Activated T-cell treated with anti-CD3 and anti-CD28 coated beads for 24 hours (primary cell): Measurements from ENCODE around the gene USE1.

Source experiments
- DNase-seq: peaks from one replicate; pipeline ENCODE4 v3.0.0-alpha.2; 2020; ENCODE audit warnings: low read depth

USE1 gene

DNA sequence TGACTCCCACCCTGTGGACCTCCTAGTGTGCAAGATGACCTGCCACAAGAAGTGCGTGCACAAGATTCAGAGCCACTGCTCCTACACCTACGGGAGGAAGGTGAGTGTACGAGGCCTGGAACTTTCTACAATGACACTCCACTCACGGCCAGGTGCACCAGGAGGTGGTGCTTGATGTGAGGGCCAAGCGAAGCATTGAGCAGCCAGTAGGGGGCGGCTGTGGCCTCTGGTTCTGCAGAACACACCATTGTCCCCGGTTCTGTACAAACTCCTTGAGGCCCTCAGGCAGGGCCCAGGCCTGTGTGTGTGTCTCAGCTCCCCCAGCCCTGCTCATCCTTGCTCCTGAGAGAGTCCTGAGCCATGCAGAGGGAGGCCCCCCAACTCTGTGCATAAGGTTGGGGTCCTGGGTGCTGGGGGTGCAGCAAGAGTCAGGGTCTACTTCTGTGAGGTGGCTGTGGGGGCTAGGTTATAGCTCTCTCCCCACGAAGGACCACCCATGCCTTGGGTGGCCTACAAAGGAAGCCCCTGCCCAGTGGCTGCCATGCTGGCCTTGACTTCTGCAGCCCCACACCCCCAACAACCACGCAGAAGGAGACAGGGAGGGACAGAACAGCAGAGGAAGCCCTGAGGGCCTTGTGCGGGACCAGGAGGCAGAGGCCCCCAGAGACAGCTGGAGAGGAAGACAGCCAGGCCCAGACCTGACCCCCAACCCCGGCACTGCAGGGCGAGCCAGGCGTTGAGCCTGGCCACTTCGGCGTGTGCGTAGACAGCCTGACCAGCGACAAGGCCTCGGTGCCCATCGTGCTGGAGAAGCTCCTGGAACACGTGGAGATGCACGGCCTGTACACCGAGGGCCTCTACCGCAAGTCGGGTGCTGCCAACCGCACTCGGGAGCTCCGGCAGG, 9.7 kb upstream of the USE1 start:
- peak; percentile 39 for DNase-seq

DNA sequence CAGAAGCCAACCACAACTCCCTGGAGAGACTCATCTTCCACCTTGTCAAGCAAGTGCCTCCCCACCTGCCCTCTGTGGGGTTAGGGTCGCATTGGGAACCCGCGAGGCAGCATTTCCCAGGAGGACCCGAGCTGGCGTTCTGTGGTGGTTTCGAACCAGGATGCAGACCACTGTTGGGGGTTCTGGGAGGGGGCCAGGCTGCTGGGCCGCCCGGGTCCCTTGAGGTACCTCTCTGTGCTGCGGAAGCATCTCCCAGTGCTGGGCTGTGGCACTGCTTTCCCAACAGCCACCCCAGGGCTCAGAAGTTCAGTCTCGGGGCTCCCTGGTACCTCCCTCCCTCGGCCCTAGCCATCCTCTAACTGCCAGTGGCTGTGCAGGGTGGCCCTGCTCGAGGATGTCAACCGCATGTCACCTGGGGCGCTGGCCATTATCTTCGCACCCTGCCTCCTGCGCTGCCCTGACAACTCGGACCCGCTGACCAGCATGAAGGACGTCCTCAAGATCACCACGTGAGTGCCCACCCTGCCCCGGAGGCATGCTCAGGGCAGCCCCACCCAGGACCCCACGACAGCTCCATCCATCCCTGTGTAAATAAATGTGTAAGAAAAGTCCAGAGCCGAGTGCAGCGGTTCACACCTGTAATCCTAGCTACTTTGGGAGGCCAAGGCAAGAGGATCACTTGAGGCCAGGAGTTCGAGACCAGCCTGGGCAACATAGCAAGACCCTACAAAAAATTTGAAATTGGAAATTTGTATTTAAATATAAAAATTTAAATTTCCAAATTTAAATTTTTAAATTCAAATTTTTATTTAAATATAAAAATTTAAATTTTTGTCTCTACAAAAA, 8.2 kb upstream of the USE1 start:
- no peak for DNase-seq

DNA sequence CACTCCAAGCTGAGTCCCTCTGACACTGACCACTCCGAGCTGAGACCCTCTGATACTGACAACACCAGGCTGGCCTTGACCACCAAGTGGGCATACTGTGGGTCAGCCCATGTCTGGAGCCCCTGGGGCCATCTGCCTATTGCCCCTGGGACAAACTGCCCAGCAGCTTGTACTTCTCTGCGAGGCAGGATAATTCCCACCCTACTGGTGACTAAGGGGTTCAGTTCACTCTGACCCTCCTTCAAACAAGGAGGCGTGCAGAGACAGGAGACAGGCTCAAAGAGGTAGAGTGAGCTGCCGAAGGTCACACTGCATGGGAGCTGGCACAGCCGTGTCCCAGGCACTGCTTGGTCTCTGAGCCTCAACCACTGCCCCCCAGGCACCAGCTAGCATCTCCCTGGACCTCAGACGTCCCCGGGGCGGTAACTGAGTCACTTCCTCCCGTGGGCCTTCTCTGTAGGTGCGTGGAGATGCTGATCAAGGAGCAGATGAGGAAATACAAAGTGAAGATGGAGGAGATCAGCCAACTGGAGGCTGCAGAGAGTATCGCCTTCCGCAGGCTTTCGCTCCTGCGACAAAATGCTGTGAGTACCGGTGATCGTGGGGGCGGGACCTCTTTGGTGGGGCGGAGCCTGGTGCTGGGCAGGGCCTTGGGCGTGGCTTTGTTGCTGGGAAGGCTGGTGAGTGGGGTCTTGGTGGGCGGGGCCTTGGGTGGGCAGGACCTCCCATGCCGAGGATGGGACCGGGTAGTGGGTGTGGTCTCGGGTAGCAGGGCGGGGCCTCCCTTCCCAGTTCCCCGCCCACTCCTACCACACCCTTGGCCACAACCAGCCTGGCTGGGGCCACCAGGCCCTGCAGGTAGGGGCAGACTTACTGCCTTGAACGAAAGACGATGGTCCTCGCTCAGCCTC, 5.8 kb upstream of the USE1 start:
- DNase-seq = peak; percentile 41

DNA sequence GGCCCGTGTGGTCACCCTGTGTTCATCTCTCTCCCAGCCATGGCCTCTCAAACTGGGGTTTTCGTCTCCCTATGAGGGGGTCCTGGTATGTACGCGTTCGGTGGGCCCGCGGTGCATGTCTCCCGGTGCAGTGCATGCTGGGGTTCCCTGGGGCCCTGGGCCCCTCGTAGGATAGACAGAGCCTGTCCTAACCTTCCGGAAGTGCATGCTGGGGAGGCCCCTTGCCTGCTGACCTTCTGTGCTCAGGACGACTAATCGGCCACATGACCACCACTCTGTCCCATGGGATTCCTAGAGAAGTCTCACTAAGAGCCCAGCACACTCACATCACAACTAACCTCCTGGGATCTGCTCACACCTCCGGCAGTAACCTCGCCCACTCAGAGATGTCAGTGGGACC, 4.9 kb upstream of the USE1 start:
- DNase-seq = no peak

DNA sequence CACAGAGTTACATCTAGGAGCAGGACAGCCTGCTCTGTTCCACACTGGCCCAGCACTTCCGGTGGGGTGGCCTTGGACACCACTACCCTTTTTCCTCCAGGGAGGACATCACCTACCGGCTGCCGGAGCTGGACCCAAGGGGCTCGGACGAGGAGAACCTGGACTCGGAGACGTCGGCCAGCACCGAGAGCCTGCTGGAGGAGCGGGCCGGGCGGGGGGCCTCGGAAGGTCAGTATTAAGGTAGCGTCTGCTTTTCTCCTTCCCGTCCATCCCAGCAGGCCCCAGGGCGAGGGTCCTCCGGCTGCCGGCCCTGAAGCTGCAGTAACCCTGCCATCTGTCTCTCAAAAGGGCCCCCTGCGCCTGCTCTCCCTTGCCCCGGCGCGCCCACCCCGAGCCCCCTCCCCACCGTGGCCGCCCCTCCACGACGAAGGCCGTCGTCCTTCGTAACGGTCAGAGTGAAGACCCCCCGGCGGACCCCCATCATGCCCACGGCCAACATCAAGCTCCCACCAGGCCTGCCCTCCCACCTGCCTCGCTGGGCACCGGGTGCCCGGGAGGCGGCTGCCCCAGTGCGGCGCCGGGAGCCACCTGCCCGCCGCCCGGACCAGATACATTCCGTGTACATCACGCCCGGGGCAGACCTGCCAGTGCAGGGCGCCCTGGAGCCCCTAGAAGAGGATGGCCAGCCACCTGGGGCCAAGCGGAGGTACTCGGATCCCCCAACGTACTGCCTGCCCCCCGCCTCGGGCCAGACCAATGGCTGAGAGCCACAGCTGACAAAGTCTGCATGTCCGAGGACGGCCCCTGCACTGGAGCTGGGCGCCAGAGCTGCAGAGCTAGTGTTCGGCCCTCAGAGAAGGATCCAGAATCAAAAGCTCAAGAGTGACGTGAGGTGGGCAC, 3.4 kb upstream of the USE1 start:
- DNase-seq = no peak

DNA sequence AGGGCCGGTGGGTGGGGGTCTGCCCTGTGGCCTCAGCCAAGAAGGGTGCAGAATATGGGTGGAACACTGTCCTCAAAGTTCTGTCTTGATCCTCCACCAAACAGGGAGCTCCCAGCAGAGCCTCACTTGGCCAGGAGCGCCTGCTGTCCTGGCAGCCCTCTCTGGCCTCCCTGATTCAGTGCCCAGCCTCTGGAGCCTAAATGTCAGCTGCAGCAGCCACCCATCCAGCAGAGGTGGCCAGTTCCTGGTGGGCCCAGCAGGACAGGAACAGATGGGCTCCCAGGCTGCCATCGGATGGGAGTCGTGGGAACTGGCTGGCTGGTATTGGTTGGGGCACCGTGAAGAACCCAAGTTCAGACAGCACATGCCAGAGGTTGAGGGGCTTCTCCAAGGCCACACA, 1.8 kb upstream of the USE1 start:
- DNase-seq = no peak

DNA sequence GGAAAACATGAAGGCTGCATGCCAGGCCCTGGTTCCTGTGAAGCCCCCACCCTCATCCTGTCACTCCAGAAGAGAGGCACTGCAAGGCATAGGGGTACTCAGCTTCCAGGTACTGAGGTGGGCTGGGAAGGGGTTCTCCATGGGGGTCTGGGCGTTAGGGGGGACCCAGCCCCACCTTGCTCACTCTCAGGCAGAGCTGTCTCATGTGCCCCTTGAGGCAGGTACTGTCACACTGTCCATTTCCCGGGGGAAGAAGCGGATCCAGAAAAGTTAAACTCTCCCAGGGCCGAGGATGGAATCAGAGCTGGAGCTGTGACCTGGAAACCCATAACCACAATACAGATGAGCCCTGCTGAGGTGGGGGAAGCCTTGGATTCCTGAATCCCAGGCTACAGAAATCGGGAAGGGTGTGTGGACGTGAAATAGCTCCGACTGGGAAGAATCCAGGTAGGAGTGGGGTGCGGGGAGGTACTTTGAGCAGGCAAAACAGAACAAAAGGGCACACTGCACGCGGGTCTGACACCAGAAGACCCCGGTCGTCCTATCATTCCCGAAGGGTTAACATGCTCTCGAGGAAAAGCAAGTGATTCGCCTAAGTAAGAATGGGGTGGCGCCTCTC, 540 bp upstream of the USE1 start:
- DNase-seq = no peak

DNA sequence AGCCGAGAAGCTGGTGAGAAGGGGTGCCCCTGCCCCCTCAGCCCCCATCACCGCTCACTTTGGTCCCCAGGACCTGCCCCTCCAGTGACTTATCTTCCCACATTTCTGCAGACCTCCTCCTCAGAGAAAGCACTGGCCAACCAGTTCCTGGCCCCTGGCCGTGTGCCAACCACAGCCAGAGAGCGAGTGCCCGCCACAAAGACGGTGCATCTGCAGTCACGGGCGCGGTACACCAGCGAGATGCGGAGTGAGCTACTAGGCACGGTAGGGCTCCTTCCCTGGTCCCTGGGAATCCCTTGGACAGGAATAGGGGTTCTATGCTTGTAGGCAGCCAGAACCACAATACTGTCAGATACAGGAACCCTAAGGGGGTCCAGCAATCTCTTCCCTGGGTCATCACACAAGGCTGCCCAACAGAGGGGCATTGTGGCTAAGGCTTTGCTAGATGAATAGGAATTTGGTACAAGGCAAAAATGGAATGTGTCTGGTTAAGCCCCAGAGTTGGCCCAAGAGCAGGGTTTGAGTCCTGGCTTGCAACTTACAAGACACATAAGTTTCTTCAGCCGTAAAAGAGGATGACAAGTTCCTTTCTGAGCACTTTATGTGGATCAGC, 1.0 kb downstream of the USE1 start:
- no peak for DNase-seq

DNA sequence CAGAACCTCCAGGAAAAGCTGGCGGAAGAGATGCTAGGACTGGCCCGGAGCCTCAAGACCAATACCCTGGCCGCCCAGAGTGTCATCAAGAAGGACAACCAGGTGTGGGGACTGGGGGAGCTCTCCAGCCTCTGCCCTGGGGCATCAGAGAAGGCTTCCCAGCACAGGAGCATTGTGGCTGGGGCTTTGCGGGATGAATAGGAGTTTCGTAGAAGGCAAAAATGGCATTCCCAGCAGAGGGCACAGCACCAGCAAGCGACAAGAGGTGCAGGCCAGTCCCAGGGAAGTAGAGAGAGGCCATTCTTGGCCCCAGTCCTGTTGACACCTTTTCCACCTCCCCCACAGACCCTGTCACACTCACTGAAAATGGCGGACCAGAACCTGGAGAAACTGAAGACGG, 4.1 kb downstream of the USE1 start:
- no peak for DNase-seq

DNA sequence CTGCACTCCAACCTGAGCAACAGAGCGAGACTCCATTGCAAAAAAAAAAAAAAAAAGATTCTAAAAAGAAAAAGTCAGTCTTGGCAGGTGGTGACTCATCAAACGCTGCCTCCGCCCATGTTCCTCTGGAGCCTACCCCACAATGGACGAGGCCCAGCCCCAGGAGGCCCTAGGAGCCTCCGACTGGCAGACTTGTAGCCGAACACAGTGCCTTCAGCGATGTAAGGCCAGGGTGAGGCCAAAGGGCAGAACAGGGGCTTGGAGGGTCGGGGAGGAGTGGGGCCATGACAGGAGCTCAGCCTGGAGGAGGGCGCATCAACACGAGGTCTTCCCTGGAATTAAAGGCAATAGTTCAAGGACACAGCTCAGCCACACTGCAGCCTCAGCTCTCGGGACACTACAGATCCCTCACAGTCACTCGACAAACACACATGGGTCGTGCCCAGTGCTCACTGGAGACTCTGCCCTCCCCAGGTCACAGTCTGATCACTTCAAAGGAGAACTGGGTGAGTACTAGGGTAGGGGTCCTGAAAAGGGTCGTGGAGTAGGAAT, 5.1 kb downstream of the USE1 start:
- no peak for DNase-seq

DNA sequence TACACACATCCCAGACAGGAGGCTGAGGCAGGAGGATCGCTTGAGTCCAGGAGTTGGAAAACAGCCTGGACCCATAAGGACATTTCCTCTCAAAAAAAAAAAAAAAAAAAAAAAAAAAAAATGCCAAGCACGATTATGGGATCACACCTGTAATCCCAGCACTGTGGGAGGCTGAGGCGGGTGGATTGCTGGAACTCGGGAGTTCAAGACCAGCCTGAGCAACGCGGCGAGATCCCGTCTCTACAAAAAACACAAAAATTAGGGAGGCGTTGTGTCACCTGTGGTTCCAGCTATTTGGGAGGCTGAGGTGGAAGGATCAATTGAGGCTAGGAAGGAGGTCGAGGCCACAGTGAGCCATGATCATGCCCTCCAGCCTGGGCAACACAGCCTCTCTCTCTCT, 9.9 kb downstream of the USE1 start:
- DNase-seq = no peak

DNA sequence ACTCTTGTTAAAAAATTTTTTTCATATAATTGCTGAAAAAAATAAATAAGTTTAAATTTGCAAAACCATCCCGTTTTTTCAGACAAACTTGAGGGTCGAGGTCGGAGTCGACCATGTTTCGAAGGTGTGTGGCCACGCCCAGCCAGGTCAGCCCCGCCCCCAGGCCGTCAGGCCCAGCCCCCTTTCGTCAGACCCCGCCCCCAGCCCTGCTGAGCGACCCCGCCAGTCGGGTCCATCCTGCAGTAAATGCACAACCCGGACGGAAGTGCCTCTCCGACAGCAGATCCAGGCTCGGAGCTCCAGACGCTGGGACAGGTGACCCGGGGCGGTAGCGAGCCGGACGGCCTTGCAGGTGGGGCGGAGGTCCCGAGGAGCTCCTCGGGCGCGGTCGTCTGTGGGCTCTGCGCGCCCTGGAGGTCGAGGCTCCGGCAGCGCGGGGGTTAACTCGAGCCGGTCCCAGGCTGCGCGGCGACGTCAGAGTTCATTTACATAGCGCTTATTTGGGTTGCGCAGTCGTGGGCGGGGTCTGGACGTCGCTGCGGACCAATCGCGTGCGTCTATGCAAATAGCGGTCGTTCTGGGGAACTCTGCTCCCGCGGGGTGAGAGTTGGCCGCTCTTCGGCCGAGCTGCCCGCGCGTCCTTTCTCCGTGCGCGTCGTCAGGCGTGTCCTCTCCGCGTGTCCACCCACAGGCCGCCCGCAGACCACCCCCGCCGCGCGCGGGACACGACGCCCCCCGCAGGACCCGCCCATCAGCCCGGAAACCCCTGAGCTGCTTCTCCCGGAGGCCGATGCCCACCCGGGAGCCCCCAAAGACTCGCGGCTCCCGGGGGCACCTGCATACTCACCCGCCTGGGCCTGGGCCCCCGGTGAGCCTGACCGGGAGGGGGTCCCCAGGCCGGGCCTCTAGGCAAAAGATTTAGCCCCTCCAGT, 11.1 kb downstream of the USE1 start, which contains the start of gene OCEL1:
Gene OCEL1, plus strand, starts transcription at position 225 of the 932 bp plus-strand sequence. Its CDS starts 22 bp downstream, at position 247.
- DNase-seq = peak; percentile 92

DNA sequence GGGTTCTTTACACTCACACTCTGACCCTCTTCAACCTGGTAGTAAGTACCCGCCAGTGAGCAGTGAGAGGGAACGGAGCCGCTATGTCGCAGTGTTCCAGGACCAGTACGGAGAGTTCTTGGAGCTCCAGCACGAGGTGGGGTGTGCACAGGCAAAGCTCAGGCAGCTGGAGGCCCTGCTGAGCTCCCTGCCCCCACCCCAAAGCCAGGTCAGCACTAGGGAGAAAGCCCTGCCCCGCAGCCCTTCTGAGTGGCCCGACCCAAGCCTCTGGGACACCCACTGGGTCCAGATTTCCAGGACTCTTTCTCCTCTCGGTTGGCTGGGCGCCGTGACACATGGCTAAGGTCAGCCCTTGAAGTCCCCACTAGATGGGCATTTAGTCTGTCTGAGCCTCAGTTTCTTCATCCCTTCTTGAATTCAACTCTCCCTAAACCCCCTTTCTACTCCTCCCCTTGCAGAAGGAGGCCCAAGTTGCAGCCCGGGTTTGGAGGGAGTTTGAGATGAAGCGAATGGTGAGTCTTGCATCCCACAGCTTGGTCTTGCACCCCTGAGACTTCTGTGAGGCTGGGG, 12.7 kb downstream of the USE1 start:
- DNase-seq = no peak

DNA sequence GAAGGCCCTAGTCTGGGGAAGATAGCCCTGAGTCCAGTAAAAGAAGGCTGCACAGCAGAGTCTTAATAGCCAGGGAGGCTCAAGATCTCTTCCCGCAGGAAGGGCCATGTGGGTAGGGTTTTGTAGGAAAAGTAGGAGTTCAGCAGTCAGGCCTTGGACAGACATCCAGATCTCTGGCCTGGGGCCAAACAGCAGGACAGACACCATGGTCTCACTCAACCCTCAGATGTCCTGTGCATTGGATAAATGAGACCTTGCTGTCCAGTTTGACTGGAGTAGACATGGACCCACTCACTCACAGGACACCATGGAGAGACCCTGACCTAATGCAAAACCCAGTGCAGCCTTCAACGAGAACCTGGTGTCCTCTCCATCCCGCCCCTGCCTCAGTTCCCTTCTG, 14.7 kb downstream of the USE1 start:
- no peak for DNase-seq

DNA sequence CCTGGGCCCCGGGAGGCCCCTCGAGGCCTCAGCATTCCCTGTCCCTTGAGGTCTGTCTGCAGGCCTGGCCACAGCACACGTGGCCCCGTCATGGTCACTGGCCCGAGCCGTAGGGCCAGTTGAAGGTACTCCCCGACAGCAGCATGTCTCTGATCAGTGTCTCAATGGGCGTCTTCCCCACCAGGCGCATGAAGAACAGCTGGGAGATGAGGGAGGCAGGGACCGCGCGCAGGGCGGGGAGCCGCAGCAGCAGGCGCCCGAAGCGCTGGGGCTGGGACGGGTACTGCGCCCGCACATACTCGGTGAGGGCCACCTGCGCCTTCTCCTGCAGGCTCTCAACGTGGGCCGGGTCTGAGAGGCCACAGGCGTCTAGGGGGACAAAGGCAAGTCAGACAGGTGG, 17.1 kb downstream of the USE1 start:
- DNase-seq = no peak

DNA sequence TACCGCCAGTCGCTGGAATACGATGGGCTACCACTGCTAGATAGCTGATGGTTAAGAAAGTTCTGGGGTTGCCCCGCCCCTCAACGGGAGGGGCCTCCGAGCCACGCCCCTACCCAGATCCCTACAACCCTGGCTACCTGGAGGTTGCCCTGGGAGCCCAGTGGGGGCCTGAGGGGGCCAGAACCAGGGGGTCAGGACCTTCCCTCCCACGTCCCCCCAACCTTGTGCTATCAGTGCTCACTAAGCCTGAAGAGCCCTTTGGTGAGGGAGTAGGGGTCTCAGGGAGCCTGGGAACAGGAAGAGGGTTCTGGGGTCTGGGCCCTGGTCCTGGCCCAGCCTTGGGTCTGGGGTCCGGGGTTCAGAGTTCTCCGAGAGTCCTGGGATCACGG, 19.7 kb downstream of the USE1 start:
- peak; percentile 52 for DNase-seq

DNA sequence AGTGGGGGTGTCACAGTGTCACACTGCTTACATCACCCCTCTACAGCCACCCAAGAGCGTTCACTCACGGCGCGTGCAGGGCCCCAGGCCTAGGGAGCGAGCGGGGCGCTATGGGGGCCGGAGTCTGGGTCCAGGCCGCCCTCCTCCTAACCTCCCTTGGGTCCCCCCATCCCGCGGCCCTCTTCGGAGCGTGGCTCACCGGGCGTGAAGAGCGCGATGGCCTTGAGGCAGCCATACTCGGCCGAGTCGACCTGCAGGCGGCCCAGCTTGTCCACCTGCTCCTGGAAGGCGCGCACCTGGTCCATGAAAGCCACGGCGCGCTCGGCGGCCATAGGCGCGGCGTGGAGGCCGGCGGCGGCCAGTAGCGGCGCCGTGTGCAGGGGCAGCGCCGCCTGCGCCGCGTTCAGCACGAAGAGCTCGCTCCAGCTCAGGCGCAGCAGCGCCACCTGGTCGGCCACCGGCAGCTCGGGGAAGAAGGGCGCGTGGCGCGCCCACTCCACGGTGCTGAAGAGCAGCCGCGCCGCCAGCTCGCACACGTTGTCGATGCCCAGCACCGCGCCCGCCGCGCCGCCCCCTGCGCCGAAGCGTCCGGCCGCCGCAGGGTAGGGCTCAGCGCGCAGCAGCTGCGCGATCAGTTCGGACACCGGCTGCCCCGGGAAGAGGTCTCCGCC, 20.3 kb downstream of the USE1 start:
- peak; percentile 50 for DNase-seq
